HG02678 (cell line): ENCODE data around the gene GDAP1L1.
"Not testable (repeated sequence)": the region's sequence is repeated elsewhere in the genome, so short reads cannot be mapped to it uniquely, and the experiment has no call there.

Experiments used
- ATAC-seq: cut with Tn5 transposase; IDR thresholded peaks from one replicate; pipeline ENCODE4 v1.9.1; 2021; ENCODE audit warnings: mild to moderate bottlenecking, moderate library complexity; ENCODE audit not compliant: unreplicated experiment

Gene GDAP1L1

GRCh38 chr20:44219170-44219730 is 27.9 kb upstream of the GDAP1L1 start:
- no peak for ATAC-seq

- no peak for ATAC-seq
Measured at GRCh38 chr20:44219791-44220190, 27.3 kb upstream of the GDAP1L1 start.

GRCh38 chr20:44221368-44221954 is 25.6 kb upstream of the GDAP1L1 start:
- no peak for ATAC-seq

GRCh38 chr20:44222027-44222426 is 25.1 kb upstream of the GDAP1L1 start:
- no peak for ATAC-seq

GRCh38 chr20:44222633-44223368 is 24.3 kb upstream of the GDAP1L1 start:
- no peak for ATAC-seq

GRCh38 chr20:44223721-44224120 is 23.4 kb upstream of the GDAP1L1 start:
- ATAC-seq = no peak

GRCh38 chr20:44224637-44225036 is 22.5 kb upstream of the GDAP1L1 start:
- no peak for ATAC-seq

GRCh38 chr20:44228465-44229258 is 18.4 kb upstream of the GDAP1L1 start:
- no peak for ATAC-seq

- no peak for ATAC-seq
Measured at GRCh38 chr20:44231193-44231592, 15.9 kb upstream of the GDAP1L1 start.

- ATAC-seq = no peak
Measured at GRCh38 chr20:44231713-44232468, 15.2 kb upstream of the GDAP1L1 start.

- ATAC-seq = not testable (repeated sequence)
Measured at GRCh38 chr20:44232469-44232856, 14.6 kb upstream of the GDAP1L1 start.

- no peak for ATAC-seq
Measured at GRCh38 chr20:44233436-44234016, 13.6 kb upstream of the GDAP1L1 start.

- no peak for ATAC-seq
Measured at GRCh38 chr20:44234566-44235317, 12.4 kb upstream of the GDAP1L1 start.

GRCh38 chr20:44235702-44236101 is 11.4 kb upstream of the GDAP1L1 start:
- no peak for ATAC-seq

- ATAC-seq = not testable (repeated sequence)
Measured at GRCh38 chr20:44236840-44237239, 10.3 kb upstream of the GDAP1L1 start.

- no peak for ATAC-seq
Measured at GRCh38 chr20:44241796-44242195, 5.3 kb upstream of the GDAP1L1 start.

GRCh38 chr20:44245977-44246376 is 1.1 kb upstream of the GDAP1L1 start:
- no peak for ATAC-seq

- ATAC-seq = no peak
Measured at GRCh38 chr20:44247586-44248409, 690 bp downstream of the GDAP1L1 start.

- ATAC-seq = no peak
Measured at GRCh38 chr20:44248410-44248759, 1.3 kb downstream of the GDAP1L1 start.
